PC-3 (cell line): Measurements from ENCODE around the gene LPAR1. TPM values are rescaled to one million over a fixed set of nuclear protein-coding genes. Genes with fewer than 3 reads are reported as not detected.

Source experiments
- ATAC-seq: fragments of 200-7000 bp; cut with Tn5 transposase; 2 replicates; pipeline ENCODE4 v1.9.1; 2020; ENCODE audit warnings: mild to moderate bottlenecking, moderate library complexity
- Bru-seq: library from RNA; stranded (reverse); fragments of 400-500 nt; gene quantifications from one replicate; lab custom pipeline; 2021; lab: Mats Ljungman, UMichigan
- BruChase-seq, 2 experiments: library from RNA; stranded (reverse); fragments of 400-500 nt; gene quantifications; one replicate each; lab custom pipeline; 2021; lab: Mats Ljungman, UMichigan
- BruUV-seq: library from RNA; stranded (reverse); fragments of 400-500 nt; replicated peaks from 2 replicates; lab custom pipeline; 2021; lab: Mats Ljungman, UMichigan
- CTCF ChIA-PET: fragments of 300-600 bp; sonication (Branson Sonifier 250); formaldehyde crosslinking; loops from one replicate; lab custom pipeline; 2022; ENCODE audit warnings: antibody characterized with exemption; lab: Charles Lee
- POLR2A ChIA-PET: fragments of 300-600 bp; sonication (Branson Sonifier 250); formaldehyde crosslinking; loops from one replicate; lab custom pipeline; 2022; ENCODE audit warnings: antibody characterized with exemption; ENCODE audit not compliant: unreplicated experiment; lab: Charles Lee
- DNase-seq: peaks from one replicate; pipeline ENCODE4 v3.0.0-alpha.2; 2015
- H2AFZ ChIP-seq: fragments of 300-600 bp; sonication (generic); 2 replicates; pipeline ENCODE4 v1.6.0; 2016; ENCODE audit warnings: antibody characterized with exemption, low read length
- H3F3A ChIP-seq: fragments of 300-600 bp; sonication (generic); one replicate; pipeline ENCODE4 v1.6.0; 2017; ENCODE audit warnings: antibody characterized with exemption, low read length, control low read depth, mild to moderate bottlenecking; ENCODE audit not compliant: unreplicated experiment
- H3K27ac ChIP-seq: fragments of 300-600 bp; sonication (generic); 2 replicates; pipeline ENCODE4 v1.5.1; 2016; ENCODE audit warnings: mild to moderate bottlenecking, low read length
- H3K27me3 ChIP-seq: fragments of 300-600 bp; sonication (generic); 2 replicates; pipeline ENCODE4 v1.6.1; 2016; ENCODE audit warnings: low read length, mixed read lengths
- H3K36me3 ChIP-seq: fragments of 300-600 bp; sonication (generic); 2 replicates; pipeline ENCODE4 v1.6.1; 2016; ENCODE audit warnings: low read depth, mixed run types, low read length, mixed read lengths
- H3K4me1 ChIP-seq: fragments of 300-600 bp; sonication (generic); 2 replicates; pipeline ENCODE4 v1.5.1; 2016; ENCODE audit warnings: low read length; ENCODE audit not compliant: insufficient read depth
- H3K4me2 ChIP-seq: fragments of 300-600 bp; sonication (generic); 2 replicates; pipeline ENCODE4 v1.6.0; 2016; ENCODE audit warnings: low read length
- H3K4me3 ChIP-seq: fragments of 300-600 bp; sonication (generic); 2 replicates; pipeline ENCODE4 v1.5.1; 2016; ENCODE audit warnings: mild to moderate bottlenecking, low read length, mixed read lengths
- H3K79me2 ChIP-seq: fragments of 300-600 bp; sonication (generic); 2 replicates; pipeline ENCODE4 v1.6.1; 2017; ENCODE audit warnings: low read length, mixed read lengths
- H3K9ac ChIP-seq: fragments of 300-600 bp; sonication (generic); 2 replicates; pipeline ENCODE4 v1.6.0; 2016; ENCODE audit warnings: mild to moderate bottlenecking, low read length
- H3K9me2 ChIP-seq: fragments of 300-600 bp; sonication (generic); replicated peaks from 2 replicates; pipeline ENCODE4 v1.6.1; 2016; ENCODE audit warnings: mixed run types, low read length, mixed read lengths
- H3K9me3 ChIP-seq: fragments of 300-600 bp; sonication (generic); 2 replicates; pipeline ENCODE4 v1.6.1; 2016; ENCODE audit warnings: low read length, mixed read lengths
- H4K20me1 ChIP-seq: fragments of 300-600 bp; sonication (generic); 2 replicates; pipeline ENCODE4 v1.6.1; 2016; ENCODE audit warnings: low read length, mixed read lengths
- CTCF ChIP-seq: fragments of 300-600 bp; sonication (generic); conservative IDR thresholded peaks from 2 replicates; pipeline ENCODE4 v1.5.1; 2017; ENCODE audit warnings: antibody characterized with exemption, low read depth, mild to moderate bottlenecking, low read length
- EZH2 ChIP-seq: fragments of 300-600 bp; sonication (generic); IDR thresholded peaks from one replicate; pipeline ENCODE4 v1.6.1; 2017; ENCODE audit warnings: antibody characterized with exemption, mild to moderate bottlenecking, low read length; ENCODE audit not compliant: unreplicated experiment
- EZH2phosphoT487 ChIP-seq: fragments of 300-600 bp; sonication (generic); IDR thresholded peaks from 2 replicates; pipeline ENCODE4 v1.6.1; 2018; ENCODE audit warnings: mild to moderate bottlenecking, antibody characterized with exemption, low read length, borderline replicate concordance
- intact Hi-C: fragments of 100-400 bp; cut with micrococcal nuclease; formaldehyde crosslinking; loops from 2 replicates; pipeline ENCODE4 v1.9.0; 2023
- long read RNA-seq: library from polyadenylated mRNA; unstranded; transcript quantifications from one replicate; pipeline ENCODE4 v2.0.0, GENCODE V29; 2021; ENCODE audit not compliant: unreplicated experiment
- total RNA-seq: library from RNA; depleted of rRNA; stranded (reverse); fragments of >200 nt; gene quantifications from 2 replicates; pipeline ENCODE4 v1.2.3, GENCODE V29; 2014; rRNA removed

Gene LPAR1
- total RNA-seq: 67.9 and 75.0 TPM in 2 replicates
- Bru-seq, nascent RNA: percentile 98 among the genes with signal in this experiment
- percentile 89 among the genes with signal in this experiment for BruChase-seq, experiment 1, labeled RNA remaining after a 6-hour chase
- BruChase-seq, experiment 2, labeled RNA remaining after a 2-hour chase: percentile 91 among the genes with signal in this experiment
- long read RNA-seq, transcript LPAR1-203 (5 exons, 3,637 nt): major isoform, 46 of 494 reads
- long read RNA-seq, partial matches to known transcripts: 51 of 494 reads
- long read RNA-seq, other reads (novel, unspliced or antisense): 391 of 494 reads

GRCh38 chr9:111038331-111039230 lies at the start of gene LPAR1:
LPAR1 (minus strand) TSS chr9:111038470; CDS start chr9:110972117, 66,353 bp downstream.
- Histone ChIP-seq H3K27ac (peak within 1 kb of the TSS; percentile 66), H3F3A (no peaks in the 10 kb centered on the region), H3K4me2 (peak within 1 kb of the TSS; percentile 92), H3K9me3 (no peaks in the 10 kb centered on the region), H3K36me3 (0 out of 2 replicates have a peak, but pooled peaks cover 3% of the 10 kb centered on the region), H3K9ac (peak within 1 kb of the TSS; percentile 89), H2AFZ (peak within 1 kb of the TSS; percentile 71), H3K79me2 (peaks cover 60% of the 10 kb centered on the region), H4K20me1 (no peaks in the 10 kb centered on the region), H3K4me1 (peaks cover 30% of the 10 kb centered on the region), H3K27me3 (no peaks in the 10 kb centered on the region), H3K9me2 (no peaks in the 10 kb centered on the region), H3K4me3 (peak within 1 kb of the TSS; percentile 83)
- intact Hi-C loops: loop anchor here (5.0 kb wide), 4 partner anchors 126 to 401 kb away; no protein-coding TSS in a partner anchor
- BruUV-seq: no TSS peak
- POLR2A ChIA-PET: no interaction called here
- TF ChIP-seq EZH2 (no peak), CTCF (no peak), EZH2phosphoT487 (no peak)
- ATAC-seq: peak; percentile 35
- CTCF ChIA-PET: no interaction called here
- peak; percentile 32 for DNase-seq

- no peaks in the 10 kb centered on the region for H3K9me2 ChIP-seq
- no peak overlapping the region for H3K4me2 ChIP-seq
- no peaks in the 10 kb centered on the region for H4K20me1 ChIP-seq
- no peaks in the 10 kb centered on the region for H3K79me2 ChIP-seq
- H3K9ac ChIP-seq: no peak overlapping the region
- H3K4me3 ChIP-seq: no peak overlapping the region
- ChIA-PET POLR2A (interaction anchor here (0.6 kb wide), 1 partner anchor 40 kb away, joined by 3 read pairs; no protein-coding TSS in a partner anchor), CTCF (no interaction called here)
- intact Hi-C loops: no loop called here
- DNase-seq: no peak
- TF ChIP-seq EZH2 (no peak), CTCF (no peak), EZH2phosphoT487 (no peak)
- H3K27ac ChIP-seq: no peak overlapping the region
- no peaks in the 10 kb centered on the region for H3K9me3 ChIP-seq
- no peaks in the 10 kb centered on the region for H3F3A ChIP-seq
- H3K27me3 ChIP-seq: no peaks in the 10 kb centered on the region
- H3K4me1 ChIP-seq: no peaks in the 10 kb centered on the region
- ATAC-seq: no peak
- H3K36me3 ChIP-seq: no peaks in the 10 kb centered on the region
- no peak overlapping the region for H2AFZ ChIP-seq
- no TSS peak for BruUV-seq
These were observed 40.2 kb upstream of the LPAR1 start for GRCh38 chr9:111078391-111079038.
